DMS 273 (cell line): ENCODE measurements around the gene SRGAP2.
"Not testable (repeated sequence)": the region's sequence is repeated elsewhere in the genome, so short reads cannot be mapped to it uniquely, and the experiment has no call there.

Source experiments
- DNase-seq: peaks from one replicate; lab custom pipeline; 2025; ENCODE audit not compliant: unreplicated experiment; lab: John Stamatoyannopoulos, UW

SRGAP2 gene

DNA sequence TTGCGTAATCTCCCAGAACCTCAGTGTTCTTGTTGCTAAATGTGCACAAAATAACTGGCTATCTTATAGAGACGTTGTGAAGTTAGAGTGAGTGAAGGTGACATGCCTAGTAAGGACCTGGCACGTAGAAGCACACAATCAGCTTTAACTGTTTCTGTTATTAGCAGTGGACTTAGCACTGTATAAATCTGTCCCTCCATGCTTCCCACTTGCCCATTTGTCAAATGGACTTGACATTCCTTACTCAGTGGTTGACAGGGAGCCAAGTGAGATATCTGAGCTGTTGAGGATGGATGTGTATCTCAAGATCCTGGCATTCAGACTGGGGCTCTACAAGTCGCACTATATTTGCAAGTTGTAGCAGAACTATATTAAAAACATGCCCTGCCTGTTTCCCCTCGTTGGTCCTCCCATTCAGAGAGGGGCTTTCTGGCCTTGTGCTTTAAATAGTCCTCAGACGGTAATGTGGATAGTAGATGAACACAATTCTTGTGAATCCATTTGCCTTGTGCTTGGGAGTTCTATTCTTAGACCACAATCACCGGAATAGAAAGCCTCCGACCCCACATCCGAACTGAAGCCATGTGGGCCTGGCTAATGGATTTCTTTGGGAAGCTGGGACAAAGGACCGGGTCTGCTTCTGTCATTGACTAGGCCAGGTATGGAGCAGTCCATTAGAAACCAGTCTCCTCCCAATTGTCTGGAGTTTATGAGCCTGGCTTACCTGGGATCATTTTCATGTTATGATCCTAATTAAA lies 43.0 kb downstream of the SRGAP2 start:
- not testable (repeated sequence) for DNase-seq

GRCh38 chr1:206250953-206251681 lies 47.8 kb downstream of the SRGAP2 start:
- not testable (repeated sequence) for DNase-seq

DNA sequence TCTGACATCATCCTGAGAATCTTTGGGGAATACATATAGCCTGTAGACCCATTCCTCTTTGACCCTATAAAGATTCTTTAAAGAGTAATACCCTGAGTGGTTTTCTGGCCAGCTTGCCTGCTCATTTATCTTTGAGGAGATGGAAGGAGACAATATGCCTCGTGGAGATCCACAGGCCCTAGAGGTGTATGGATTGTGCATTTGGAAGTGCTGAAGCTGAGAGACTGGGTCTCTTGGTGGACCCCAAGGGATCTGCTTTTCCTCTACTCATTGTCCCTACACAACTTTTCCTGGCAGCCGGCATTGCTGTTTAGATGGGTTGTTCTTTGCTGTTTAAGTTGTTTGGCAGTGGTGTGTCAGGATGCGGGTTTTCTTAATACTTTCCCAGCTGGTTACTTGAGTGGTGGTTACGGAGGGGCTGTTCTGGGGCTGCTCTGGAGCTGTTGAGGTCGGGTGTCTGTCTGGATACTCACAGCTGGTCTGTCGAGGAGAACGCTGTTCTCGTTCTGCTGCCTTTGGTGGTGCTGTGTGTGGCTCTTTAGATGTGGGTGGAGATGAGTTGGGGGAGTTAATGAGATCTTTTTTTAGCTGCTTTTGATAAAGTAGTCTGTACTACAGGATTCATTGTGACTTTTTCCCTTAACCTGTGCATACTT lies 49.5 kb downstream of the SRGAP2 start:
- DNase-seq = peak; percentile 30
